ENCODE measurements around the gene MMEL1.

MMEL1 gene

DNA sequence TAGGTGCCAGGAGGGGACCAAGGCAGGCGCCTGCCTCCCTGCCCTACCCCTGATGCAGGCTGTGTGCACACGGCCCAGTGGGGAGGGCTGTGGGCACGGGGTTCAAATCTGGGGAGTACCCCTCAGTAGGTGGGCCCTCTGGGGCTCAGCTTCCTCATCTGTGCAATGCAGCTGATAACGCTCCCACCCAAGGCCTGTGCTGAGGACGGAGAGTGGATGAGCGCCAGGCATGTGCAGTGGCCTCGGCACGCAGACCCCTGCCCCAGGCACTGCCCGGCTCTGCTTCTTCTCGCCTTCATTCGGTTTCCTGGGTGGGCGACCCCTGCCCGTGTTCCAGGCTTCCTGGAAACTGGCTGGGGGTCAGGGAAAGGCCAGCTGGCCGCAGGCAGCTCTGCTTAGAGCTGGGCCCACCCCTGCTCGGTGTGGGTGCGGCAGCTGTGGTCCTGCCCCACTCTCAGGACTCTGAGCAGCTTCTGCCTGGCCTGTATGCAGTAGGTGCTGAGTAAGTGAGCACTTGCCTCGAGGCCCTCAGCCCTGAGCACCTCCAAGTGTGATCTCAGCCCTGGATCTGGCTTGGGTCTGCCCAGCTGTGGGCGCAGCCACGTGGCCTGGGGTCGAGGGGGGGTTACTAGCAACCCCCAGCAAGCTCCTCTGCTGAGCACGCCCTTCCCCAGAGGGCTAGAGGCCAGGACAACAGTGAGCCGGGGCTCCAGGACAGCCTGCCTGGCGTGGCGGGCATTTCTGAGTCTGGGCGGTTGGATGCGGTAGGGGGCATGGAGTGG, 88.5 kb downstream of the MMEL1 start:
- no peak for DNase-seq (ENCODE audit: low spot score)

DNA sequence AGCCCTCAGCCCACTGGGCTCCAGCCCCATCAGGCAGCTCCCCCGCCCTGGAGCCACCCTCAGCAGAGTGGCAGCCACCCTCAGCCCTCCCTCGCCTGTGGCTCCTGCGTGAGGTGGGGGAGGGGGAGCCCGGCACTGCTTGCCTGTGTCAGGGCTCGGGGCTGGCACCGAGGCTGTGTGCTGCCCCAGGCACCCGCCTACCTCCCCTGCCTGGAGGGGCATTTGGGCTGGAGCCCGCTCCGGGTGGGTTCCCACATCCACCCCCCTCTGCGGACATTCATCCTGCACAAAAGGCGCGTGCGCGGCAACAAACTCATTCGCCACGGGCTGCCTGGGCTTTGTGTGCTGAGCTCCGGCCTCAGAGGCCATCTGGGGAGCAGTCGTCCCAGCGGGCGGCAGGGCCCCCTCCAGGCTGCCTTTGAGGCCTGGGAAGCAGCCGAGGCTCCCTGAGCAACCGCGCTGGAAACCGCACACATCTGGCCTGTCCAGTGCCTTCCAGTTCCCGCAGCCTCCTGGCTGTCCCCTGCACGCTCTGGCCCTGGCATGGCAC, 89.2 kb downstream of the MMEL1 start:
- peak; percentile 38 for DNase-seq (ENCODE audit: low spot score)

DNA sequence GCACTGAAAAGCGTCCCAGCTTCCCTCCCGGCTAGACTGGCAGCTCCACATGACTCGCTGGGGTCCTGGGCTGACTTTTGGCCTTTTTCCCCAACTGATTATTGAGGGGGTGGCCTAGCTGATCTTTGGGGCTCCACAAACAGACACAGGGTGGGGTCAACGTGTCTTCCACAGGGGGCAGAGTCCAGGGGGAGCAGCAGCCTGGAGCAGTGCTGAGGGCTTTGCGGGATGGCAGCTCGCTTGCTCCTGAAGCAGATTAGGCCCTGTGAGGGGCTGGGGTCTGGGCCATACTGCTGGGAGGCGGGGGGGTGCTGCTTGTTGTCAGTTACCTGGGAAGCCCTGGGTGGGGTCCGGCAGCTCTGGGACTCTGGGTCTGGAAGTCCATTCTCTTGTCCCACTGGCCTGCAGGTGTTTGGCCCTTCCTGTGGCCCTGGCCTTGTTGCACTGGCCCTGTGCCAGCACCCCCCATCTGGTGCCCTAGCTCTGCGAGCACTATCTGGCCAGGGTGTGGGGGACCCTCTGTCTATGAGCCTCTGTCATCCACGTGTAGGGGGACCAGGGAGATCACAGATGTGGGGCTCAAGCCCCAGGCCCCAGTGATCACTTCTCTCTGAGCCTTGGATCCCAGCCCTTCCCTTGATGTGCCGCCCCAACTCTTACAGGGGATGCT, 90.4 kb downstream of the MMEL1 start:
- DNase-seq (ENCODE audit: low spot score): no peak

DNA sequence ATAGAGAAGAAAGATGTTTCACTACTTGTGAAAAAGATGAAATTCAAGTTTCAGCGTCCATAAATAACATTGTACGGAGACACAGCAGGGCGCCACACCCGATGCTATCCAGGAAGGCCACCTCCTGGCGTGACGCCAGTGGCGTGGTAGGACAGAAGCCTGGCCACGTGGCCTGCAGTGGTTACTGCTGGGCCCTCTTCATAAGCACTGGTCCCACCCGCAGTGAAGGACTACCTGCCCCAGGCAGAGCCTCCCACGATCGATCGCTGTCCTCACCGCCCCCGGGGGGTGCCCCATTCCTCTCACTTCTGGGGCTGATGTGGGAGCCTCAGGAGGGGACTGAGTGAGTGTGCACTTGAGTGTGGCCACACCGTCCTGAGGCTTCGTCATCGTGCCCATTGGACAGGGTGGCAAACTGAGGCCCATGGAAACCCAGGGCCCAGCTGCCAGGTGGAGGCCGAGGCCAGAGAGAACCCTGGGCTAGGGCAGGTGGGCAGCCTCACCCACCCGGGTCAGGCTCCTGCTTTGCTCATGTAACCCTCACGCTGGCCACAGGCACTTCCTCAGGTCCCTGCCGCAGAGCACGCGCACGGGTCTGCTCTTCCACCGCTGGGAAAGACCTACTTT, 91.1 kb downstream of the MMEL1 start:
- DNase-seq (ENCODE audit: low spot score): no peak

DNA sequence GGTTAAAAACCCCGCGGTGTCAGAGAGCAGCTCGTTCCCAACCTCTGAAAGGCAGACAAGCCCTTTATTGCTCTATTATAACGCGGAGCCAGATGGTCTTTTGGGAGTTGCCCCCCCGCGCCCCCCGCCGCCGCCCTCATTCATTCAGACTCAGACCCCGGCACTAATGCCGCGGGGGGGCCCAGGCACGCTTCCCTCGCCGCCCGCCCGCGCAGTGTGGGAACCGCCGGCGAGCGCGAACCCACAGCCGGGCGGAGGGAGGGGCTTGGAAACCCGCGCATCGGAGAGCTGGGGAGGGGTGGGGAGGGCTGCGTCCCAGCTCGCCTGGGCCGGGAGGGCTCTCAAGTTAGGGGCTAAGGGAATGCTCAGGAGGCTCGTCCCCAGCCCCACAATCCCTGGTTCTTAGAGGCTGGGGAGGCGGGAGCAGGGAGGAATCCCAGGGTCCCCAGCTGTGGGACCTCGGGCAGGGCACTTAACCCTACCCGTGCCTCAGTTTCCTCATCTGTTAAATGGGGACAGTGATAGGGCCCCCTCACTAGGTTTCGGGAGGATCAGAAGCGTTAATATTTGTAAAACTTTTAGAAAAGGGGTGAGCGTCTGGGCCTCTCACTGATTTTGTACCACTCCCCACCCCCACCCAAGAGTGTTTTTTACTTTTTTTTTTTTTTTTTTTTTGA, 91.9 kb downstream of the MMEL1 start:
- no peak for DNase-seq (ENCODE audit: low spot score)
